HG03520 (cell line): ENCODE measurements around the gene CXXC5.

ENCODE experiments used
- ATAC-seq: cut with Tn5 transposase; IDR thresholded peaks from one replicate; pipeline ENCODE4 v1.9.1; 2021; ENCODE audit warnings: mild to moderate bottlenecking, moderate library complexity; ENCODE audit not compliant: unreplicated experiment

The CXXC5 gene

GRCh38 chr5:139690803-139691629 lies 42.9 kb downstream of the CXXC5 start:
- no peak for ATAC-seq

- ATAC-seq = no peak
Observed at GRCh38 chr5:139692148-139692547, 44.0 kb downstream of the CXXC5 start.

DNA sequence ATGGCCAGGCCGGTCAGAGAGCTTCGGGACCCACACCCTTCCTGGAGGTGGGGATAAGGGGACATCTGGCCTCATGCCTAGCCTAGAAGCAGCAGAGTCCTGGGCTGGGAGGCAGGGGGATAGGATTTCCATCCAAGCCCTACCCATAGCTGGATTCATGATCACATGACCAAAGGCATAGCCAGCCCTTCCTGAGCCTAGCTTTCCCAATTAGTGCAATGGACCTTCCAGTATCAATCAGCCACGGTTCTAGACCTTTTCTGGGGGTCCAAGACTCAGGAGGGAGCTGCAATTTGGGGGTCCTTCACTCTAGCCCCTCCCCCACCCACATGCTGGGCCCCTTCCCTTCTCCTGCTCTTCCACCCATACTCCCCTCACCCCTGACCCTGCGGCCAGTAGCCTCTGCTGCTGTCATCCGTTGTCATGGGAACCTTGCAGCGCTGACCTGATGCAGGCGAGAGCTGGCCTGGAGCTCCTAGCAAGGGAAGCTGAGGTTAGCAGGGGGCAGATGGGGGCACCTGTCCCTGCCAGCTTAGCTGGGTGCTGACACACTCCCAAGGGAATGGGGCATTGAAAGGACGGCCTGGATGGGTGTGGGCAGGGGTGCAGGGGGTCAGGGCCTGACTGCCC lies 44.6 kb downstream of the CXXC5 start:
- ATAC-seq = no peak

GRCh38 chr5:139693676-139694364 lies 45.7 kb downstream of the CXXC5 start:
- no peak for ATAC-seq

- no peak for ATAC-seq
Observed at GRCh38 chr5:139694556-139695177, 46.5 kb downstream of the CXXC5 start.

- ATAC-seq = no peak
Observed at GRCh38 chr5:139695178-139695573, 47.0 kb downstream of the CXXC5 start.

GRCh38 chr5:139696167-139696893 lies 48.2 kb downstream of the CXXC5 start:
- no peak for ATAC-seq

DNA sequence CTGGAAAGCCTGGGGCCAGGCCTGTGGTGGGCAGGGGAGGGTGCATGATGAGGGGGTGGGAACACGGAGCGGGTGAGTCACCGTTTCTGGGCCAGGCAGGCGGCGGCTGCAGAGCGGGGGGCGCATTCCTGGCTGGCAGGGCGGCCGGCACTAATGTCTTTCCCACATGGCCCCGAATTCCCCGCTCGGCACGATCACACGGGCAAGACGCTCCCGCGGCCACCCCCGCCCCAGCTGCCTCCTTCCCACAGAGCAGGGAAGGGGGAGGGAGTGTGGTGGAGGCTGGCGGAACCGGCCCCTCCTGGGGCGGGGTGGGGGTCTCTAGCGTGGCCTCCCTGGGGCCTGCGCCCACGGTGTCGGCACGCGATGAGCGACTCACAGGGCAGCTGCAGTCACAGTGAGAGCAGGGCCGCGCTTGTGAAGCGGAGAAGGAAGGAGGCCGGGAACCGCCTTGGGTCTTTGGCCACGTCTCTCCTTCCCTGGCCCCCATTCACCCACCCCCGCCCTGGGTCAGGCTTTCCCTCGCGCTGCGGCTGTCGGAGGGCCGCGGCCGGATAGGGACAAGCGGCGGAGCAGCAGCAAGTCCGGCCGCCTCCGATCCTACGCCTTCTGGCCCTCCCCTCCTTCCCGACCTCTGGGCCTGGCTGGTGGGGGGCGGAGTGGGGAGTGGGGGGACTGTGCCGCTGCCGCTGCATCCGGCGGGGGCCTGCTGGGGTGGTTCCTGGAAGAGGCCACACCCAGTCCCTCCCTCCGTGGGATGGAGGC lies 48.9 kb downstream of the CXXC5 start:
- no peak for ATAC-seq

- no peak for ATAC-seq
Observed at GRCh38 chr5:139698490-139699146, 50.5 kb downstream of the CXXC5 start.

DNA sequence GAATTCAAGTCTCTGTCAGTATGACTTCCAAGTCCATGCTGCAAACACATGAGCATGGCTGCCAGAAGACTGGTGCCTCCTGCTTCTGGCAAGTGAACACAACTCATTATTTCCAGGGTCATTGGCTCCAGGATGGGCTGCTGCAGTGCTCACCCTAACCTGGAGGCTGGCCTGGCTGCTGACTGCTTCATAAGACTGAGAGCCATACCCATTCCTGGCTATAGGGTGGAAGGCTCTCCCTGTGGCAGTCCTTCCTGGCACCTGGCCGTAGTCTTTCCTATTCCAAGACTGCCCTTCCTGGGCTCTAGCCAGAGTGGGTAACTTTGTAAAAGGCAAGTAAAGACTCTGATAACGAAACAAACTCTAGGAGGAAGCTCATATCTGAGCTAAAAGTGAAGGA lies 51.2 kb downstream of the CXXC5 start:
- ATAC-seq = no peak

DNA sequence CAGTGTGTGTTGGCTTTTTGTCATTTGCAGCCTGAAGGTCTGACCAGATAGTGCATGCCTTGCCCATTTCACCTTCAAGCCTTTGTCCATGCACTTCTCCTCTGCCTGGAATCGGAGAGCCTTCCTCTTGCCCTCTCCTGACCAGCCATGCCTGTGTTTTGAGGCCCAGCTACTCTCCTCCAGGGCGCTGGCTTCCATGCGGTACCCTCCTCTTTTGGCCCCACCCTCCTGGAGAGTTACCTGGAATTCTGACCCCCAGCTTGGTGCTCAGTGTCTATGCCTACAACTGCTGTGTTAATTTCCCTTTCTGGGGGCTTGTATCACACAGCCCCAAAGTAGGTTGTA lies 52.5 kb downstream of the CXXC5 start:
- no peak for ATAC-seq

- no peak for ATAC-seq
Observed at GRCh38 chr5:139701056-139701741, 53.0 kb downstream of the CXXC5 start.

DNA sequence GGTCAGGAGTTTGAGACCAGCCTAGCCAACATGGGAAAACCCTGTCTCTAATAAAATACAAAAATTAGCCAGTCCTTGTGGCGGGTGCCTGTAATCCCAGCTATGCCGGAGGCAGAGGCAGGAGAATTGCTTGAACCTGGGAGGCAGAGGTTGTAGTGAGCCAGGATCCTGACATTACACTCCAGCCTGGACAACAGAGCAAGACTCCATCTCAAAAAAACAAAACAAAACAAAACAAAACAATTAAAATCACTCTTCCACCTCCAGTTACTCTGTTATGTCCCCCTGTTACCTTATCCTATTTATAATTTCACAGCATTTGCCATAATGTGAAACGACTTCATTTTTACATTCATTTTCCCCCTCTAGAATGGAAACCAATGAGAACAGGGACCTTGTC lies 54.4 kb downstream of the CXXC5 start:
- ATAC-seq = no peak

- no peak for ATAC-seq
Observed at GRCh38 chr5:139704748-139705147, 56.6 kb downstream of the CXXC5 start.

GRCh38 chr5:139705191-139705590 lies 57.0 kb downstream of the CXXC5 start:
- ATAC-seq = no peak

DNA sequence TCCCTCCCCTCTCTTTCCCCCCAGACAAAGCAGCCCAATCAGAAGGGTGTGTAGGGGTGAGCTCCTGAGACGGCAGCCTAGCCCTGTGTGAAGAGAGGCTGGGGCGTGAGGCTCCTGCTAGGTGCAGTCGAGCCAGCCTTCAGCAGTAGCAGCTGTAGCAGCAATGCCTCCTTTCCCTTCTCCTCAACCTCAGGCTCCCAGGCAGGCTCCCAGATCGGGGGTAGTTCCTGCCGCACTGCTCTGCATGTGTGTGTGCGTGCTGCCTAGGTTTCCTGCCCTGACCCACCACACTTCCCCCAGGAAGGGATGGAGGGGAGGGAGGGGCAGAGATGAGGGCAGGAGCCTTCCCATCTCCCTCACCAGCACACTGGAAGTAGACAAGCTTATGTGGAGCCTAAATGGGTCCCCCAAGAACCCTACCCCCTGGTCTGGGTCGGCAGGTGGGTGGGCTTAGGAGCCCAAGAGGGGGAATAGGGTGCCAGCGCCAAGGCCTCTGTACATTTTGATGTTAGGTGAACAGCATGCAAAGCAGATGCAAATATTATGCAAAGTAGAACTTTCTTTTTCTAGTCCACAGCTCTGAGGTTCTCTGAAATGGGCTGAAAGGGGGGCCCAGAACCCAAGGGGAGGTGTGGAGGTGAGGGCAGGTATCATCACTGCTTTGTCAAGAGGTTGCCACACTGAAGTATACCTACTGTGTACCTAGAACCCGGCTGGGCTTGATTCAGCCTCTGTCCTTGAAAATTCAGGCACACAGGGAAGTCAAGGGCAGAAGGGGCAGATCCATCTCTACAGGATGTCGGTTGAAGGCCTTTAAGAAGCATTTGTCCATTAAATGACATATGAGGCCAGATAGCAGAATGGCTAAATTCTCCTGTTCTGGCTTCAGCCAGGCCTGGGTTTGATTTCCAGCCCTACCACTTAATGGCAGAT lies 57.8 kb downstream of the CXXC5 start:
- ATAC-seq = no peak

DNA sequence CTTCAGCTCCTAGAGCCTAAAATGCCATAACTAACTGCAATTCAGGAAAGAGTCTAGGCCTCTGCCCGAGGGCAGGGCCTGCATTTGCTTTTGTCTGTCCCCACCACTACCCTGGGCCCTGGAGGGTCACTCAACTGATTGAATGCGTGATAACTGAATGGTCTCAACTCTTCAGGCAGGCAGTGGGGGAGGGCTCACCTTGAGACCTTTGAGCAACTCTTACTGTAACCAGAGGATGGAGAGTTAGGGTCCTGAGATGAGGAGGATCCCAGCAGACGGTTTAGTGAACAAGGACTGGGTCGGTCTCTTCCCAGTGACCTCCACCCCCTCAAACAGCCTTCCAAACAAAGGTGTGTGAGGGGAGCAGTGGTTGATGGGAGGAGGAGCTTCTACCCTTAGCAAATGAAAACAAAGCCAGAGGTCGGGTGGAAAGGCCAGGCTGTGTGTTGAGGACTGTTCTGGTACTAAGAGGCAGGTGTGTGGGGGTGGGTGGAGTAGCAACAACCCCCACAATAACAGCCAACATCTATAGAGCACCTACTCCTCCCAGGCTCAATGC lies 59.4 kb downstream of the CXXC5 start:
- no peak for ATAC-seq

DNA sequence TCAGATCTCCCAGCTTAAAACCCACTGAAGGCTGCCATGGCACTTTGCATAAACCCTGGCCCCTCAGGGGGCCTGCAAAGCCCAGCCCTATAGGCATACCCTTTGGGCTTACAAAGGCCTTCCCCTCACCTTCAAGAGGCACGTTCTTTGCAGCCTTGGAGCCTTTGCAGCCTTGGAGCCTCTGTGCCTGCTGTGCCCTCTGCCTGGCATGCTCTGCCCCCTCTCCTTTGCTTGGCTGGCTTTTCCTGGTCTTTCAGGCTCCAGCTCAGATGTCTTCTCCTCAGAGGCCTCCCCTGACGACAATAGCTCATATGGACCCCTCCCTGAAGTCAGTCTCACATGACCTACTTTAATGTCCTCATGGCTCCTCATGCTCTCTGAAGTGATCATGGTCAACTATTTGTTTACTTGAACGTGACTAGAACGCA lies 60.3 kb downstream of the CXXC5 start:
- ATAC-seq = no peak
